ENCODE measurements around the gene NRIP1.

Gene NRIP1

GRCh38 chr21:15020797-15021196 lies 44.0 kb downstream of the NRIP1 start:
- TF ChIP-seq CTCF (IDR thresholded peaks at IDR 0.05; ENCODE audit: borderline replicate concordance, control extremely low read depth, extremely low read depth, insufficient read depth, missing control alignments), result no peak
- no peak for DNase-seq (ENCODE audit: low spot score)
- in situ Hi-C loops (cut with MboI; ENCODE audit: low sequenced_read_pairs, unreplicated experiment), result no loop called here

- in situ Hi-C loops (cut with MboI; ENCODE audit: low sequenced_read_pairs, unreplicated experiment), result no loop called here
- no peak for TF ChIP-seq CTCF (IDR thresholded peaks at IDR 0.05; ENCODE audit: borderline replicate concordance, control extremely low read depth, extremely low read depth, insufficient read depth, missing control alignments)
- DNase-seq (ENCODE audit: low spot score), result peak; percentile 22
These were observed 46.4 kb downstream of the NRIP1 start for GRCh38 chr21:15018382-15018781.

- no peak for TF ChIP-seq CTCF (IDR thresholded peaks at IDR 0.05; ENCODE audit: borderline replicate concordance, control extremely low read depth, extremely low read depth, insufficient read depth, missing control alignments)
- in situ Hi-C loops (cut with MboI; ENCODE audit: low sequenced_read_pairs, unreplicated experiment), result no loop called here
- DNase-seq (ENCODE audit: low spot score), result no peak
These were observed 49.0 kb downstream of the NRIP1 start for GRCh38 chr21:15015622-15016471.

- DNase-seq (ENCODE audit: low spot score), result no peak
- in situ Hi-C loops (cut with MboI; ENCODE audit: low sequenced_read_pairs, unreplicated experiment), result no loop called here
- no peak for TF ChIP-seq CTCF (IDR thresholded peaks at IDR 0.05; ENCODE audit: borderline replicate concordance, control extremely low read depth, extremely low read depth, insufficient read depth, missing control alignments)
These were observed 50.6 kb downstream of the NRIP1 start for GRCh38 chr21:15014221-15014620.

GRCh38 chr21:15011967-15012366 lies 52.8 kb downstream of the NRIP1 start:
- TF ChIP-seq CTCF (IDR thresholded peaks at IDR 0.05; ENCODE audit: borderline replicate concordance, control extremely low read depth, extremely low read depth, insufficient read depth, missing control alignments), result no peak
- in situ Hi-C loops (cut with MboI; ENCODE audit: low sequenced_read_pairs, unreplicated experiment), result no loop called here
- no peak for DNase-seq (ENCODE audit: low spot score)

GRCh38 chr21:15010645-15011044 lies 54.2 kb downstream of the NRIP1 start:
- TF ChIP-seq CTCF (IDR thresholded peaks at IDR 0.05; ENCODE audit: borderline replicate concordance, control extremely low read depth, extremely low read depth, insufficient read depth, missing control alignments), result no peak
- in situ Hi-C loops (cut with MboI; ENCODE audit: low sequenced_read_pairs, unreplicated experiment), result no loop called here
- DNase-seq (ENCODE audit: low spot score), result no peak

Measured in GM13976 (cell line).